CD4-positive, alpha-beta T cell treated with Interleukin-1 beta for 1 hour (primary cell): ENCODE data around the gene TCF7L1.
"Not testable (repeated sequence)": the region's sequence is repeated elsewhere in the genome, so short reads cannot be mapped to it uniquely, and the experiment has no call there.

Experiments used
- DNase-seq, 2 donors: peaks; one replicate each; pipeline ENCODE4 v3.0.0-alpha.2; 2020 to 2022

TCF7L1 gene

DNA sequence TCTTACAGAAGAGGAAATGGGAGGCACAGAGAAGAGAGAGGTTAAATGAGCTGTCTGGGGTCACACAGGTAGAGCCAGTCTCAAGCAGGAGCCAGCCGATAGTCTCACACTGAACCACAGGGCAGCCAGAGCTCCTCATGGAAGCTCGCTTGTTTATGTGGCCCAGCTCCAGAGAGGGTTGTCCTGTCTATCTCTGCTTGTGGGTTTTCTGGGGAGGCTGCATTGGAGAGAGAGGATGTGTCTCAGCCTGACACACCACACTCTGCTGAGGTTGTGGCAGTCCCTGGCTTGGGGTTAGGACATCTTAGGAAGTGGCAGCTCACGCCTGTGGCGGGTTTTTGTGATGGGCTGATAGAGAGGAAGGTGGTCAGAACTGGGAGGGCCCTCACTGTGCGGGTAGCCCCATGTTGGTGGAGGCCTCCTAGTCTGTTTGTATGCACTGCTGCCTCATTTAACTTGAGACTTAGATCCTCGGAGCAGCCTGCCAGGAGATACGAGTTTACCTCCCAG, 52.3 kb downstream of the TCF7L1 start:
- DNase-seq = no peak

DNA sequence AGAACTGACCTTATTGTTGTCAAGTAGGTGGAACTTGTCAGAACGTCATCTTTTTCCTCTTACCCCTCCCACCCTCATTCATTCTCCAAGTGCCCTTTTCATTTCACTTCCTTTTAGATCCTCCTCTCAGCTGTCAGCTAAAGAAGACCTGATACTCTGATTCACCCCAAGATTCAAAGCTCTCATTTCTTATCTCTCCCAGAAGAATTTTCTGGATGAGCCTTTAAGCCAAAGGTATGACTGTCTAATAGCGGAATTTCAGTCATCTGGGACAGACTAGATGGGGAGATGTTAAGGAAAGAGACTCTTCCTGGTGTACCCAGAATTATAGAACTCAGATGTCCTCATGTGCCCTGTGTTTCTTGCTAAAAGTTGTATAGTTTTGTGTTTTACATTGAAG, 53.9 kb downstream of the TCF7L1 start:
- DNase-seq = no peak

DNA sequence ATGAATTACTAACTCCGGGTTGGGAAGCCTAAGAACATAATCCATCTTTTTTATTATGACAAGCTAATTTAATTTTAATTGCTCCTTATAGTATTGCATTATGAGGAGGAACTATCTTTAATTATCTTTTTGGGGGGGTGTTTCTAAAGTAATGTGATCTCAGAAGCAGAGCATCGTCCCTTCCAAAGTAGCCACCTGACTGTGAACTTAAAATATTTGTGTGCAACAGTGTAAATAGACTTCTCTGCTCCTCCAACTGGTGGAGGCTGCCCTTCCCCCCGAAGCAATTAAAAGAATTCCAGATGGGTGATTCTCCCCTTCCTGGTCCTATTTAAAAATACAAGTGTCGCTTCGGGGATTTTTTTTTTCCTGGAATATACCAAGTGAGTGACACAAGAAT, 55.7 kb downstream of the TCF7L1 start:
- no peak for DNase-seq

DNA sequence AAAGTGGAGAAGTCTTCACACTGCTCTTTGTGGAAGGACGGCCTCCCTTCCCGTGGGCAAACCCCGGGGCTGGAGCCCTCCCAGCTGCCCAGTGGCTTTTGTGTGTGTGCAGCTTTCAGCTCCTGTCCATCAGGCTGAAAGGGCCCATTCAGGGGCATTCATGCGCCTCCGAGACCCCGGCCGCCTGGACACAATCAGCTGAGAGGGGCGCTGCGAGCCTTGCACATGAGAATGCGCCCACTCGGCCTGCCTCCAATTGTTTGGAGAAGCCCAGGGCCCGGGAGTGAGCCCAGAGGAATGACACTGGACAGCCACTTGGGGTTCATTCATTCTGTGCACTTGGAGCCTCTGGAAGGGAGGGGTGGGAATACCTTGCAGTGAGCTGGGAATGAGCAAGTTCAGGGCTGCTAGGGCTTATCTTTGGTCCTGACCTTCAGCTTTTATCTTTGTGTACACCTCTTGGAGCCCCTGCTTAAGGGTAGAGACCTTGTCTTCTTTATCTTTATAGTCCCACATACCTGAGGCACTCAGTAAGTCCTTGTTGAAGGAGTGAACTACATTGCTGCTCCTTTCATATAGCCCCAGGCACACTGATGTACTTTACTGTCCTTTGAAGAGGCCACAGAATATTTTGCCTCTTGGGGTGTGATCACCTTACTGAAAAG, 56.5 kb downstream of the TCF7L1 start:
- no peak for DNase-seq

DNA sequence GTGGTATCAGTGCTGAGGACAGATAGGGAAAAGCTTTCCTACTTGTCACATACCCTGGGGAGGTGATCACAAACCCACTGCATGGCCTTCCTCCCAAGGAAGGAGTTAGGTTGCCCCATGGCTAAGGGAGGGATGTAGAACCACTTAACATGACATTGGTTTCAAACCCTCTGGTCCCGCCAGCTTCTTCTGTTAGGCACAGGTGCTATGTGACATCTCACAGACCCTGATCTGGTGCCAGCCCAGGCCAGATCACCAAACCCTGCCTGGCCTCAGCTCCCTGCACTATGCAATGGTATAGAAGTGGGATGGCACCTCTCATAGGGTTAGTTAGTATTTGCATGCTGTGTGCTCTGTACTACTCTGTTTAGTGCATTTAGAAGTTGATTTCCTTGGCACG, 58.0 kb downstream of the TCF7L1 start:
- DNase-seq = no peak

DNA sequence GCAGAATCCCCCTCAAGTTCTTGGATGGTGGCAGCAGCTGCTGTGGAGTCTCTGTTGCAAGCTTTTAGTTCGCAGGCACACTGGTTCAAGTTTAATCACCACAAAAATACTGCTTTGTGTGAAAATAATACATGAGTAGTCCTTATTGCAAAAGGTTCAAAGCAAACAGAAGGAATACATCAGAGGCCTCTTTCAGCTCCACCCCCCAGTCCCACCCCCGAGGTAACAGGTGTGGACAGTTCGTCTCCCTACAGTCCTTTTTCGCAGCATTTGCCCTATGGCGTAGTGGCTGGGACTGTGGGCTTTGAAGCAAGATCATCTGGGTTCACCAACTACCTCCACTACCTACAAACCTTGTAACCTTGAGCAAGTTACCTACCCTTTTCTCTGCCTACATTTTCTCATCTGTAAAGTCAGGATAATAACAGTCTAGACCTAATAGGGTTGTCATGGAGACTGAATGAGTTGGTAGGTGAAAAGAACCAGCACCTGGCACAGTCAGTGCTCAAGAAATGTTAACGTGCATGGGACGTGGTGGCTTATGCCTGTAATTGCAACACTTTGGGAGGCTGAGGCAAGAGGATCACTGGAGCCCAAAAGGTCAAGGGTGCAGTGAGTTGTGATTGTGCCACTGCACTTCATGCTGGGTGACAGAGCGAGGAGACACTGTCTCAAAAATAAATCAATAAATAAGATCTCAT, 61.7 kb downstream of the TCF7L1 start:
- no peak for DNase-seq

DNA sequence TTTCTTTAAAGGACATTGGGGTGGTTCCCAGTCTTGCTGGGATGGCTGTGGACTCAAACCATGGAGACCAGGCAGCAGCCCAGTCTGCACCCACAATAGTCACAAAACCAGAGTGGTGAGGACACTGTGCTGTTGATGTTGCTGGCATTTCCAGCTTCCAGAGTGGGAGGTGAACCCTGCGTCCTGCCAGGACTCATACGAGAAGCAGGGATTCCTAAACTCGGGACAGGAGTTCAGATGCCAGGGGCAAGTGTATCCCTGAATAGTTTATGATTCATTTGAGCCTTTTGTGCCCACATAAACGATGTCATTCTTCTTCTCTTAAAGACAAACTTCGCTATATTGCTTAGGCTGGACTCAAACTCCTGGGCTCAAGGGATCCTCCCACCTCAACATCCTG, 62.8 kb downstream of the TCF7L1 start:
- DNase-seq = no peak

DNA sequence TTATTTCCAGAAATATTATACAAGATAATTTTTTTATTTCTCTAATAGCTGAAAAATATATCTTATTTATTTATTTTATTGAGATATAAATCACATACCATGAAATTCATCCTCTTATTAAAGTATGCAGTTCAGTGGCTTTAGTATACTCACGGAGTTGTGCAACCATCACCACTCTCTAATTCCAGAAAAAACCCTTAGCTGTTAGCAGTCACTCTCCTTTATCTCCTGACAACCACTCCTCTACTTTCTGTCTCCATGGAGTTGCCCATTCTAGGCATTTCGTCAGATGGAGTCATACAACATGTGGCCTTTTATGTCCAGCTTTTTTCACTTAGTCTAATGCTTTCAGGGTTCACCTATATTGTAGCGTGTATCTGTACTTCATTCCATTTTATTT, 66.5 kb downstream of the TCF7L1 start:
- DNase-seq = no peak

DNA sequence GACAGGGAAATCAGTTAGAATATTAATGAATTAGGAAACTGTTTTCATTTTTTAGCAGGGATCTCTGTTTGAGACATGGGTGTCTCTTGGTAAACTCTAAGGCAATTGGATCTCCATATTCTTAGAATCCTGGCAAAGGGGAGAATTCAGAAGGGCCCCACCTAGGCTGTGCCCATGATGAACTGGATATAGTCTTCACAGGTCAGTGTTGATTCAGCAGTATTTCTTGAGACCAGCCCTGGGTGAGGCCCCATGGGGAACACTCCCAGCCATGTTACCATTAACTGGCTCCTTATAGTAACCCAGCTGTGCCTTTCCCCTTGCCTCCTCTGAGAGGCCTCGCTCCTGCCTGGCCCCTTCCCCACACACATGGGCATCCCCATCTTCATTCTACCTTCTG, 76.7 kb downstream of the TCF7L1 start:
- DNase-seq = no peak

DNA sequence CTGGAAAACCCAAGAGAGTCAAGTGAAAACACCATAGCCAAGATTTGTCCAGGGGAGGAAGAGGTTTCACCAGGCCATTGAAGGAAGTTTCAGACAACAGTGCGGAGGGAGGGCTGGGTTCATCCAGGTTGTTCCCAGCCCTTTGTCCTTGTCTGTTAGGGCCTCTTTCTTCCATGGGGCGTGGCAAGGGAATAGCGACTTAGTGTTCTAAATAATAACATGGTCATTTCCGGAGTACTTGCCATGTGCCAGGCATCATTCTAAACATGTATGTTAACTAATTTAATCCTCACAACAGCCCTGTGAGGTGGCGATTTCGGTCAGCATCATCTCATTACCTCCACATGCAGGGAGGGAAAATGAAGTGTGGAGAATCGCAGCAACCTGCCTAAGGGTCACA, 77.3 kb downstream of the TCF7L1 start:
- DNase-seq = no peak

DNA sequence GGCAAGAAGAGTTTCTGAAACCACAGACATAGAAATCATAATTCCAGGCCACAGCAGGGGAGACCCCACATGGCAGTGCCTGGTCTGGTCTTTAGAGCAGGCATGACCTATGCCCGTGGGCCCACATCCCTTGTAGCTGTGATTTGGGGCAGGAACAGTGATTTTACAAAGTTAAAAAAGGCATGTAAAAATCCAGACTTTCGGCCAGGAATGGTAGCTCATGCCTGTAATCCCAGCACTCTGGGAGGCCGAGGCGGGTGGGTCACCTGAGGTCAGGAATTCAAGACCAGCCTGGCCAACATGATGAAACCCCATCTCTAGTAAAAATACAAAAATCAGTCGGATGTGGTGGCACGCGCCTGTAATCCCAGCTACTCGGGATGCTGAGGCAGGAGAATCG, 78.4 kb downstream of the TCF7L1 start:
- DNase-seq = not testable (repeated sequence)

DNA sequence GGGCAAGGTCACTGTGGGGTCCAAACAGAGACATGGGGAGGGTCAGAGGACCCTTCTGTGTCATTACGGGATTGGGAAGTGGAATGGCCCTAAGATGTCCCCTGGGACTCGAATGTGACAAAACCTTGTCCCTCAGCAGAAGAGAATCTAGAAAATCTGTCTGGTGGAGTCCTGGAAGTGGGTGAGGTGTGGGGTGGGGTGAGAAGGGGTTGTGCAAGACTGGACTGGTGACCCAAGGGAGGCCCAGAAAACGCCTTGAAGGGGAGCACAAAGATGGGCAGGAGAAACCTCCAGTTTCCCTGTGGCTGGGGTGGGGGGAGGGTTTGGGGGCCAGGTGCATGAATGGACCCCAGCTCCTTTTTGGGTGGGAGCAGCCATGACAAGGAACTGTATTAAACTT, 79.6 kb downstream of the TCF7L1 start:
- DNase-seq = no peak

DNA sequence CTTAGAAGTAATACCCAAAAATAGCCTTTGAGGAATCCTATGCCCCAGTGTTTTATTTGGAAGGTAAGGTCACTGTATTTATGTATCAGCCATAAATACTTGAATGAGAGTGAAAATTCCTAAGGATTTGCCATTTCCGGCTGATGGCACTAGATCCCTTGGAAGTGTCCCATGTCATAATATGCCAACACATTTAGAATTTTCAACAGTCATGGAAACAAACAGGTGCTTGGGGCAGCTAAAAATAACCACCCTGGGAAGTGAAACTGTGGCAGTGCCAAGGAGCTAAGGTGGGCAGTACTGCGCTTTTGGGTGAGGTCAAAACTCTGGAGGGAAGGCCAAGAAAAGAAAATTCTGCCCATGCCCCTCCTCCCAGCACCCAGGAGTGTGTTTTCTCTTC, 80.2 kb downstream of the TCF7L1 start:
- DNase-seq = no peak

DNA sequence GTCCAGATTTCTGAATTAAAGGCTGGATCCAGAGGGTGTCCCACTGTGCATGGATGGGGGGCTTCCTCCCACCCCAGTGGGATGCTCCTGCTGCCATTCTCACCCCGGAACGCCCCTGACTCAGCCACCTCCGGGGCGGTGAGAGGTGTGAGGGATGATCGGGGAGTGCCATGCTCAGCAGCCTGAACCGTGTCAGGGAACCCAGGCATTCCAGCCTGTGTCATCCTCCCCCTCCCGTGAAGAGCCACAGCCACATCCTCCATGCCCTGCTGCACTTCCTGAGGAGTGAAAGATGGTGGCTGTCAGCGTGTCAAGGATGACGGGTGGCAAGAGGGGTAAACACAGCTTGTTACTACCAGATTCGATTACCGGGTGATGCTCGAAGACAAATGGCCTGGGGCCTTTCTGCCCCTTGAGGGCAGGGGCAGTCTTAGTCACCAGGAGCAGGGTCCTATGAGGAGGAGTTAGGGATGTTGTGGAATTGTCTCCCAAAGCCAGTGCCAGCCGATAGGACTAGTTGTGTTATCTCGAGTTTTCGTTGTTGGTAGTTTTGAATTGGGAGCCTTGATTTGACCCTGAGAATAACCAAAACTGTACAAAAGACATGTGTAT, 80.8 kb downstream of the TCF7L1 start:
- DNase-seq = no peak

DNA sequence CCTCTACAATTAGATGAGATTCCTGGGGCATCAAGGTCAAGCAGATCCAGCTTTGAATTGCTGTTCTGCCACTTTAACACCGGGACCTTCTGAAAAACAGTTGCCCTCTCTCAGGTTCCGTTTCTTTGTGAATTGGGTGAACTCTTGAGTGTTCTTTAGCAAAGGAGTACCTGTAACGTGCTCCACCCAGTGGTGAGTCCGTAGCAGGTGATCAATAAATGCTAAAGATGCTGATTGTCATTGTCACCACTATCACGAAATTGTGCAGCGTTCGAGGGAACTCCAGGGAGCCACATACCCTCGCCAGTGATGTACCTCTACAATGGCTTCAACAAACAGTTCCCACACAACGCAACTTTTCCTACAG, 81.9 kb downstream of the TCF7L1 start:
- no peak for DNase-seq

DNA sequence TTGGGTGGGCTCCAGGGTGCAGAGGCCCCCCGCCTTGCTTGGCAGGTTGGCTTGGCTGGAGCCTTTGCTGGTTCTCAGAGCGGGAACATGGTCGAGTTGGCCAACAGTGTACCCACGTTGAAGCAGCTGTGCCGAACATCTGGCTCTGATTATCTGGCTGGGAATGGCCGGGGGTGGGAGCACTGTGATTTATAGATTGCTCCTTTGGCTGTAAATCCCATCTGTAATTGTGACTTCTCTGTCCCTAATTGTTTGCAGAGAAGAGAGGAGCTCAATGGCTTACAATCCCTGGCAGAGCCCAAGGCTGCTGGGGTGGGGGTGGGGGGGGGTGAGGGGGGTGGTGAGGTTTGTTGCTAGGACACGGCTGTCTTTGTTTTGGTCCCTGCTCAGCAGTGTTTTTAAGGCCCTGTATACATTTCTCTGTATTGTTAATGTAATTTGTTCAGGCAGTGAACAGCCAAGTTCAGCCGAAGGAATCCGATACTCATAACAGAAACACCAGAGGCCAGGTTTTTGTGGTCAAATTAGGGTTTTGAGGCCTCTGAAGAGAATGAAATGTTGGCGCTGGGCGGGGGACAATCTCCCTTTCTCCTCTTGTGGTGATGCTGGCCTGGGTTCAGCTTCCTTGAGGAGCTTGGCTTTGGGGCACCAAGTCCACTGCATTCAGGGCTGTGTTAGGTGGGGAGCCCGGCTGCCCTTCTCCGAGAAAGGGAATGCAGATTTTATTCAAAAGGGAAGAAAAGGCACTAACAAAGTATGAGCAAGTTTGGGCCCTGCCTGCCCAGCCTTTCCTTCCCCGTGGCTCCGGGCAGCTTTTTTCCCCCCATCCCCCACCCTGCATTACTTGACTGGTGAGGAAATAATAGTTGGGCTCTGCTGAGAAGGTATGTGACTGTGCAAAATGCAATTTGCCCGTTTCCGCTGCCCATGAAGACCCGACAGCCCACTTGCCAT, 82.5 kb downstream of the TCF7L1 start:
- DNase-seq = no peak

DNA sequence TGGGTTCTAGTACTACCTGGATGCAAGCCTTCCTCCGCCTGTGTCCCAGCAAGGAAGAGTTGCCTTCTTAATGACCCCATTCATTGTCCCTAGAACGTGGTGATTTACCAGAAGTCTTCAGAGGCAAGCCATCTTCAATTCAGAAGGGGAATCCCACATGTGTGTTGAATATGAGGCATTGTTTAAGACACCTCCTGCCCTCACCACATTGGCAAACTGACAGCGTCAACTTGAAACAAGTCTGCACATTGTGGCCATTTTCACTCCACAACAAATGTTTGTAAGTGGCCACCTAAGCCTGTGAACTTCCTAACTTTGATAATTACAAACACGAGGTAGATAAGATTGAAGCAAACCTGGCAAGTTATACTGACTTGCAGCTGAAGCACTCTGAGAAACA, 83.7 kb downstream of the TCF7L1 start:
- DNase-seq = no peak

DNA sequence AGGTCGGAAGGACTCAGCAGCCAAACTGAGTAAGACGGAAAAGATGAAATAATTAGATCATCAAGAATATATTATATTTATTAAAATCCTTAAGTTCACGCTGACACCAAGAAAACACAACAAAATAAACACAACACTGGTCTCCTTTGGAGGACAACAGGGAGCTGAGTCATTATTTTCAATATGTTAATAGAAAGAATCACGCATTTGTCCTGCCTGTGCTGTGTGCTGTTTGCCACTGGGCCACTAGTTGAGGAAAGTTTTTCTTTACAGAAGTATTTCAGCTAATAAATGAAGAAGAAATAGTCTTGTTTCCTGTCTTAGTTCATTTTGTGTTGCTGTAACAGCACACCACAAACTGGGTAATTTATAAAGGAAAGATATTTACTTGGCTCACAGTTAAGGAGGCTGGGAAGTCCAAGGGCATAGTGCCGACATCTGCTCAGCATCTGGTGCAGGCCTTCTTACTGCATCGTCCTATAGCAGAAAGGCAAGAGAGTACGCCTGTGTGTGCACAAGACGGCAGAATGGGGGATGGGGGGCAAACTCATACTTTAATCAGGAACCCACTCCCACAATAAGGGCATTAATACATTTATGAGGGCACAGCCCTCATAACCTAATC, 88.0 kb downstream of the TCF7L1 start:
- DNase-seq = no peak

DNA sequence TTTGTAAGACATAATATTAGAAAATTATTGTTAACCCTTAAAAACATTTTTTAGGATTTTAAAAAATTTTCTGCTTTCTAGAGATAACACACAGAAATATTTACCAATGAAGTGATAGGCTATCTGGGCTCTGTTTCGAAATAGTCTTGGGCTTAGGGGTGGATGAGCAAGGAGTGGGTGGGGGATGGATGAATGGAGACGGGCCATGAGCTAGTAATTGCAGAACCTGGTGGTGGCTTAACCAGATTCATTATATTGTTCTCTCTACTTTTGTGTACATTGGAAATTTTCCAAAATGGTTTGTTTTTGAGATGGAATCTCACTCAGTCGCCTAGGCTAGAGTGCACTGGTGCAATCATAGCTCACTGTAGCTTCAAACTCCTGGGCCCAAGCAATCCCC, 89.6 kb downstream of the TCF7L1 start:
- no peak for DNase-seq

DNA sequence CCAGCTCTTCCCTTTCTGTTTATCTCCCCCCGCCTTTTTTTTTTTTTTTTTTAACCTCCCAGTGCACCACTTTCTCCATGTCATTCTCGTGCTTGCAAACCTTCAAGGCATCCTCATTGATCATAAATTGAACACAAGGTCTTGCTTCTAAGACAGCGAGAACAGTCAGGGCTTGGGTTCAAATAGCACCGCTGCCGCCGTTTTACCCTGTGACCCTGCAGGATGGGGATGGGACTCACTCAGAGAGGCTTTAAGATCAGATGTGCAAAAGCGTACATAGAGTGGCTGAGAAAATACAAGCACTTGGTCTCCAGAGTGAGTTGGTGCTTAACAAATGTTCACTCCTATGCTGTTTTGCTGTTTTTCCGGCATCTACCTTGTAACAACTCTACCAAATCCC, 93.6 kb downstream of the TCF7L1 start:
- DNase-seq = no peak

DNA sequence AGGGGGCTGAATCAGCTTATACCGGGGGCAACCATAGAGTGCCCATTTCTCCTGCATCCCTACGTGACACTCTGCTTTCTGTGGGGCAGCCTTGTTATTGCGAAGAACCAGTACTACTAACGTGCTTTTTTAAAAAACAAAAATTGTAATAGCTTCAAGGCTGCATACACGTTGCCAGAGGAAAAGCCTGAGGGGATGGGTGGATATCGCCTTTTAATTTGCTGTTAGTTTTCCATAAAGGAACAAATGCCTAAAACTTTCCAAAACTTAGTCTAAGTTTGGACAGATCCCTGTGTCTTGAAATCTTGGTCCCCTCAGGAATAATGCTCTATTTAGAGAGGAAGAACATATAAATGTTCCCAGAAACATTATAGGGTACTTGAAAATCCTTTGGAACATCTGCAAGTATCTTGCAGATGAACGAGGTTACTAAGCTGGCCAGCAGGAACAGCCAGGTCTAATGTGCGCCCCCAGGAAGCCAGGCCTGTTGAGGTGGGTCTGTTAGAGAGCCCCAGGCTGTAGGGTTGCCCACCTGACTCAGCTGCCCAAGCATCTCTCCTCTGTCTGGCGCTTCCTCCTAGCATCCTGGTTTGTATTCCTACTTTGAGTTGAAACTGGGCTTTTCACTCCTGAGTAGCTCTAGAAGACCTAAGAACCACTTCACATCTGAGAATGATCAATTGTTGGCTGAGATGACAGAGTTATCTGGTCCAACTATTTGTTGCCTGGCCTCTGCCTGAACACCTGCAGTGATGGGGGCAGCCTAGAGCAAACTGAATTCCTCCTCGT, 97.7 kb downstream of the TCF7L1 start:
- DNase-seq = no peak

DNA sequence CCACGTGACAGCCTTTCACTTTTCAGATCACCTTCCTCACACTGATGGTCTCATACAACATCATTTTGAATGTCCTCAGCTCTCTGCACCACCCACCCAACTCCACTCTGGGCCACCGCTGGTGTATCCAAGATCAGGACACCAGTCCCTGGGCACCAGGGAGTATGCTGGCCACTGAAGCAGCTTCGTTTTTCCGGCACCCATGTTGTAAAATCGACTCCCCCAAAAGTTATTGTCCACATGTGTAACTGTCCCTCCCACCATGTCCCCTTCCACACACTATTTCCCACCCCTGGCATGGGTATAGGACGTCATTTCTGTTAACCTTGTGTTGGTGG, 98.2 kb downstream of the TCF7L1 start:
- no peak for DNase-seq
